NT2/D1 (cell line): ENCODE measurements around the gene SERTAD1.

ENCODE experiments used
- YY1 ChIP-seq: IDR thresholded peaks from 2 replicates; pipeline ENCODE4 v1.6.1; 2011; ENCODE audit not compliant: insufficient read length, insufficient read depth
- ZNF274 ChIP-seq: IDR thresholded peaks from 2 replicates; pipeline ENCODE4 v1.6.1; 2011; ENCODE audit warnings: mild to moderate bottlenecking, low read depth, low read length

- TF ChIP-seq YY1 (no peak), ZNF274 (no peak)
Measured at GRCh38 chr19:40378509-40378908, 47.3 kb downstream of the SERTAD1 start.
